GM21390 (cell line): ENCODE measurements around the gene MAGOH.
"Not testable (repeated sequence)": the region's sequence is repeated elsewhere in the genome, so short reads cannot be mapped to it uniquely, and the experiment has no call there.

ENCODE experiments used
- ATAC-seq: cut with Tn5 transposase; IDR thresholded peaks from one replicate; pipeline ENCODE4 v1.9.1; 2021; ENCODE audit not compliant: unreplicated experiment

The MAGOH gene

GRCh38 chr1:53241828-53242227 lies 3.5 kb upstream of the MAGOH start:
- ATAC-seq = no peak

GRCh38 chr1:53237638-53238037 lies 680 bp downstream of the MAGOH start:
- no peak for ATAC-seq

GRCh38 chr1:53220962-53221286 lies 17.4 kb downstream of the MAGOH start:
- no peak for ATAC-seq

GRCh38 chr1:53220171-53220961 lies 18.0 kb downstream of the MAGOH start, which contains the start of gene CZIB:
CZIB (minus strand) TSS chr1:53220634; CDS start chr1:53220575, 59 bp downstream.
- peak; percentile 91 for ATAC-seq

GRCh38 chr1:53219711-53220110 lies 18.6 kb downstream of the MAGOH start:
- no peak for ATAC-seq

GRCh38 chr1:53218201-53218600 lies 20.1 kb downstream of the MAGOH start:
- no peak for ATAC-seq

GRCh38 chr1:53214376-53214940 lies 23.9 kb downstream of the MAGOH start:
- ATAC-seq = no peak

GRCh38 chr1:53210954-53211353 lies 27.4 kb downstream of the MAGOH start:
- ATAC-seq = no peak

- ATAC-seq = no peak
These were observed 28.0 kb downstream of the MAGOH start for GRCh38 chr1:53210352-53210751.

- ATAC-seq = no peak
These were observed 30.6 kb downstream of the MAGOH start for GRCh38 chr1:53207726-53208125.

GRCh38 chr1:53206735-53207379 lies 31.5 kb downstream of the MAGOH start:
- ATAC-seq = no peak

- ATAC-seq = not testable (repeated sequence)
These were observed 32.1 kb downstream of the MAGOH start for GRCh38 chr1:53206083-53206685.

GRCh38 chr1:53205496-53205895 lies 32.8 kb downstream of the MAGOH start:
- ATAC-seq = not testable (repeated sequence)

- no peak for ATAC-seq
These were observed 34.9 kb downstream of the MAGOH start for GRCh38 chr1:53203466-53203865.

- ATAC-seq = no peak
These were observed 40.1 kb downstream of the MAGOH start for GRCh38 chr1:53198241-53198651.

GRCh38 chr1:53197291-53198200 lies 40.8 kb downstream of the MAGOH start:
- ATAC-seq = no peak

GRCh38 chr1:53196485-53197290 lies 41.6 kb downstream of the MAGOH start, which contains the start of gene CPT2:
CPT2 (plus strand) TSS chr1:53196824; CDS start chr1:53196944, 120 bp downstream.
- ATAC-seq = peak; percentile 100

- ATAC-seq = peak; percentile 9
These were observed 42.3 kb downstream of the MAGOH start for GRCh38 chr1:53196017-53196484.

GRCh38 chr1:53195246-53196016 lies 42.9 kb downstream of the MAGOH start:
- no peak for ATAC-seq
